ENCODE data around the gene UBE2D1.

DNA sequence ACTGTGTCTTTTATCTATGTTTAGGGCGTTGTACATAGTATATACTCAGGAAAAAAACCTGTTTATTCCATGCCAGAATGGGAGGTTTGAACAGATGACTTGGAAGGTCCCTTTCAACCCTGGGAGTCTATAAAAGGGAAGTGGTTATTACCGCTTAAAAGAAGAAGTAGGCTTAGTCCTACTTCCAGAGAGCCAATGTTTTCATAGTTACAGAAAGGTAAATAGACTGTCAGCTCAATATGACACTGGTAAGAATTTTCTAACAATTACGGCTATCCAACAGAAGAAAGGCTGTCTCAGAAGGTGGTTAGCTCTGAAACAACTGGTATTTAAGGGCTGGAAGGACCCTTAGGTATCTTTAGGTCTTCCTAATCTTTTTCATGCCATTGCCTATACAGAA is 49.3 kb downstream of the UBE2D1 start:
- TF ChIP-seq, protein P1, sequence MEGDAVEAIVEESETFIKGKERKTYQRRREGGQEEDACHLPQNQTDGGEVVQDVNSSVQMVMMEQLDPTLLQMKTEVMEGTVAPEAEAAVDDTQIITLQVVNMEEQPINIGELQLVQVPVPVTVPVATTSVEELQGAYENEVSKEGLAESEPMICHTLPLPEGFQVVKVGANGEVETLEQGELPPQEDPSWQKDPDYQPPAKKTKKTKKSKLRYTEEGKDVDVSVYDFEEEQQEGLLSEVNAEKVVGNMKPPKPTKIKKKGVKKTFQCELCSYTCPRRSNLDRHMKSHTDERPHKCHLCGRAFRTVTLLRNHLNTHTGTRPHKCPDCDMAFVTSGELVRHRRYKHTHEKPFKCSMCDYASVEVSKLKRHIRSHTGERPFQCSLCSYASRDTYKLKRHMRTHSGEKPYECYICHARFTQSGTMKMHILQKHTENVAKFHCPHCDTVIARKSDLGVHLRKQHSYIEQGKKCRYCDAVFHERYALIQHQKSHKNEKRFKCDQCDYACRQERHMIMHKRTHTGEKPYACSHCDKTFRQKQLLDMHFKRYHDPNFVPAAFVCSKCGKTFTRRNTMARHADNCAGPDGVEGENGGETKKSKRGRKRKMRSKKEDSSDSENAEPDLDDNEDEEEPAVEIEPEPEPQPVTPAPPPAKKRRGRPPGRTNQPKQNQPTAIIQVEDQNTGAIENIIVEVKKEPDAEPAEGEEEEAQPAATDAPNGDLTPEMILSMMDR (IDR thresholded peaks at IDR 0.05) = no peak
- TF ChIP-seq POLR2A (IDR thresholded peaks at IDR 0.05) (no peak), POLR2AphosphoS5 (IDR thresholded peaks at IDR 0.05) (no peak)

Data from breast epithelium (tissue), 3 donors.